Measurements from ENCODE around the gene MCUB.

Gene MCUB

GRCh38 chr4:109648266-109648996 is 88.4 kb downstream of the MCUB start:
- Histone ChIP-seq H3K4me1 (ENCODE audit: control insufficient read depth, insufficient read depth, low read length, poor library complexity, severe bottlenecking) (peaks cover 46% of the 10 kb centered on the region), H3K36me3 (ENCODE audit: control insufficient read depth, insufficient read depth, low read length) (peaks cover 6% of the 10 kb centered on the region), H3K9me3 (ENCODE audit: control insufficient read depth, low read length) (peaks cover 11% of the 10 kb centered on the region), H3K27me3 (replicated peaks; ENCODE audit: control insufficient read depth, insufficient read depth, low read length, poor library complexity, severe bottlenecking) (no peaks in the 10 kb centered on the region), H3K4me3 (ENCODE audit: insufficient read depth, low read depth, low read length, poor library complexity, severe bottlenecking) (peak overlapping the region; percentile 26), H3K27ac (ENCODE audit: insufficient read depth, low read length, poor library complexity, severe bottlenecking) (peak overlapping the region; percentile 58)
- DNase-seq, result no peak

- peak overlapping the region; percentile 58 for H3K27ac ChIP-seq (ENCODE audit: insufficient read depth, low read length, poor library complexity, severe bottlenecking)
- no peaks in the 10 kb centered on the region for H3K27me3 ChIP-seq (replicated peaks; ENCODE audit: control insufficient read depth, insufficient read depth, low read length, poor library complexity, severe bottlenecking)
- no peak overlapping the region for H3K4me3 ChIP-seq (ENCODE audit: insufficient read depth, low read depth, low read length, poor library complexity, severe bottlenecking)
- H3K9me3 ChIP-seq (ENCODE audit: control insufficient read depth, low read length), result peaks cover 11% of the 10 kb centered on the region
- peaks cover 46% of the 10 kb centered on the region for H3K4me1 ChIP-seq (ENCODE audit: control insufficient read depth, insufficient read depth, low read length, poor library complexity, severe bottlenecking)
- DNase-seq, result no peak
- peaks cover 6% of the 10 kb centered on the region for H3K36me3 ChIP-seq (ENCODE audit: control insufficient read depth, insufficient read depth, low read length)
These were observed 89.0 kb downstream of the MCUB start for GRCh38 chr4:109648997-109649575.

- Histone ChIP-seq H3K36me3 (ENCODE audit: control insufficient read depth, insufficient read depth, low read length) (peaks cover 6% of the 10 kb centered on the region), H3K9me3 (ENCODE audit: control insufficient read depth, low read length) (peaks cover 11% of the 10 kb centered on the region), H3K4me3 (ENCODE audit: insufficient read depth, low read depth, low read length, poor library complexity, severe bottlenecking) (no peak overlapping the region), H3K27ac (ENCODE audit: insufficient read depth, low read length, poor library complexity, severe bottlenecking) (peak overlapping the region; percentile 28), H3K4me1 (ENCODE audit: control insufficient read depth, insufficient read depth, low read length, poor library complexity, severe bottlenecking) (peaks cover 44% of the 10 kb centered on the region), H3K27me3 (replicated peaks; ENCODE audit: control insufficient read depth, insufficient read depth, low read length, poor library complexity, severe bottlenecking) (no peaks in the 10 kb centered on the region)
- no peak for DNase-seq
These were observed 89.8 kb downstream of the MCUB start for GRCh38 chr4:109649872-109650271.

DNA sequence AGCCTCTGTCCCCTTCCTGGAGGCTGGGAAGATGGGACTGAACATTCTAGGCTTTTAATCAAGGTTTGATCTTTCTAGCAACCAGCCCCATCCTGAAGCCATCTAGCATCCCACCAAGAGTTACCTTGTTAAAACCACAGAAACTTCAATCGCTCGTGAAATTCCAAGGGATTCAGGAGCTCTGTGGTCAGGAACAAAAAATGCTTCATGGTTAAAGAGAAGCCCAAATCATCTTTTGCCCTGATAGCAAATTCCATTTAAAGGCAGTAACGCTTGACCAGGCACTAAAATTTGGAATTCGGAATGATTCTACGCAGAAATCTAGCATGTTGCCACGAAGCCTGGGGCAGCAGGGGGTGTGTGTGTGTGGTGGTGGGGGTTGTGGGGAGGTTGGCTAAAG is 95.3 kb downstream of the MCUB start:
- H3K4me1 ChIP-seq (ENCODE audit: control insufficient read depth, insufficient read depth, low read length, poor library complexity, severe bottlenecking), result peaks cover 8% of the 10 kb centered on the region
- no peak overlapping the region for H3K27ac ChIP-seq (ENCODE audit: insufficient read depth, low read length, poor library complexity, severe bottlenecking)
- H3K27me3 ChIP-seq (replicated peaks; ENCODE audit: control insufficient read depth, insufficient read depth, low read length, poor library complexity, severe bottlenecking), result no peaks in the 10 kb centered on the region

GRCh38 chr4:109657854-109658418 is 97.9 kb downstream of the MCUB start:
- peaks cover 22% of the 10 kb centered on the region for H3K36me3 ChIP-seq (ENCODE audit: control insufficient read depth, insufficient read depth, low read length)
- no peak for DNase-seq
- H3K27me3 ChIP-seq (replicated peaks; ENCODE audit: control insufficient read depth, insufficient read depth, low read length, poor library complexity, severe bottlenecking), result no peaks in the 10 kb centered on the region
- no peak overlapping the region for H3K4me3 ChIP-seq (ENCODE audit: insufficient read depth, low read depth, low read length, poor library complexity, severe bottlenecking)
- H3K4me1 ChIP-seq (ENCODE audit: control insufficient read depth, insufficient read depth, low read length, poor library complexity, severe bottlenecking), result no peaks in the 10 kb centered on the region
- peaks cover 3% of the 10 kb centered on the region for H3K9me3 ChIP-seq (ENCODE audit: control insufficient read depth, low read length)
- no peak overlapping the region for H3K27ac ChIP-seq (ENCODE audit: insufficient read depth, low read length, poor library complexity, severe bottlenecking)

More for the DNA sequence above, 95.3 kb downstream of the MCUB start:
- DNase-seq, result no peak
- Histone ChIP-seq H3K4me3 (ENCODE audit: insufficient read depth, low read depth, low read length, poor library complexity, severe bottlenecking) (no peak overlapping the region), H3K36me3 (ENCODE audit: control insufficient read depth, insufficient read depth, low read length) (peaks cover 13% of the 10 kb centered on the region), H3K9me3 (ENCODE audit: control insufficient read depth, low read length) (peaks cover 11% of the 10 kb centered on the region)

GRCh38 chr4:109658871-109659410 is 98.9 kb downstream of the MCUB start:
- DNase-seq, result no peak
- Histone ChIP-seq H3K4me1 (ENCODE audit: control insufficient read depth, insufficient read depth, low read length, poor library complexity, severe bottlenecking) (no peaks in the 10 kb centered on the region), H3K36me3 (ENCODE audit: control insufficient read depth, insufficient read depth, low read length) (peaks cover 25% of the 10 kb centered on the region), H3K4me3 (ENCODE audit: insufficient read depth, low read depth, low read length, poor library complexity, severe bottlenecking) (no peak overlapping the region), H3K9me3 (ENCODE audit: control insufficient read depth, low read length) (no peaks in the 10 kb centered on the region), H3K27me3 (replicated peaks; ENCODE audit: control insufficient read depth, insufficient read depth, low read length, poor library complexity, severe bottlenecking) (no peaks in the 10 kb centered on the region), H3K27ac (ENCODE audit: insufficient read depth, low read length, poor library complexity, severe bottlenecking) (no peak overlapping the region)

GRCh38 chr4:109662116-109662515 is 102.1 kb downstream of the MCUB start:
- Histone ChIP-seq H3K4me1 (ENCODE audit: control insufficient read depth, insufficient read depth, low read length, poor library complexity, severe bottlenecking) (no peaks in the 10 kb centered on the region), H3K27ac (ENCODE audit: insufficient read depth, low read length, poor library complexity, severe bottlenecking) (no peak overlapping the region), H3K9me3 (ENCODE audit: control insufficient read depth, low read length) (no peaks in the 10 kb centered on the region), H3K4me3 (ENCODE audit: insufficient read depth, low read depth, low read length, poor library complexity, severe bottlenecking) (no peak overlapping the region), H3K27me3 (replicated peaks; ENCODE audit: control insufficient read depth, insufficient read depth, low read length, poor library complexity, severe bottlenecking) (no peaks in the 10 kb centered on the region), H3K36me3 (ENCODE audit: control insufficient read depth, insufficient read depth, low read length) (peaks cover 34% of the 10 kb centered on the region)
- no peak for DNase-seq

DNA sequence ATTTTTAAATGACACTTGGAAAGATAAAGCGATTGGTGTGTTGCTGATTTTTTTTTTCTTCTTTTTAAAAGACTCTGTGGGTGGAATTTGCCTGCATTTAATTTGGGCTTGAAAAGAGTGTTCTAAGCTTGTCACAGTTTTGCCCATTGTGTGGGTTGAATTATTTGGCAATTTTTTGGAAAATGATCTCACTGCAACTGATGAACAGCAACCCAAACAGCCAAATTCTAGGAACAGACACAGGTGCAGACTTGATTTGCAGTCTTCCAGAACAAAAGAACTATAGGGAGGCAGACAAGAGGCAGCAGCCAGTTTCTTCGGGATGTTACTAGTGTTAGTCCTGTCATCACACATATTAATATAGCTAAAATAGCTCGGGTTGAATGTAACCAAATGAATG is 102.7 kb downstream of the MCUB start:
- Histone ChIP-seq H3K27ac (ENCODE audit: insufficient read depth, low read length, poor library complexity, severe bottlenecking) (no peak overlapping the region), H3K36me3 (ENCODE audit: control insufficient read depth, insufficient read depth, low read length) (peaks cover 34% of the 10 kb centered on the region), H3K4me1 (ENCODE audit: control insufficient read depth, insufficient read depth, low read length, poor library complexity, severe bottlenecking) (no peaks in the 10 kb centered on the region), H3K4me3 (ENCODE audit: insufficient read depth, low read depth, low read length, poor library complexity, severe bottlenecking) (no peak overlapping the region), H3K27me3 (replicated peaks; ENCODE audit: control insufficient read depth, insufficient read depth, low read length, poor library complexity, severe bottlenecking) (no peaks in the 10 kb centered on the region), H3K9me3 (ENCODE audit: control insufficient read depth, low read length) (no peaks in the 10 kb centered on the region)
- DNase-seq, result no peak

- no peak overlapping the region for H3K27ac ChIP-seq (ENCODE audit: insufficient read depth, low read length, poor library complexity, severe bottlenecking)
- no peaks in the 10 kb centered on the region for H3K4me1 ChIP-seq (ENCODE audit: control insufficient read depth, insufficient read depth, low read length, poor library complexity, severe bottlenecking)
- no peak overlapping the region for H3K4me3 ChIP-seq (ENCODE audit: insufficient read depth, low read depth, low read length, poor library complexity, severe bottlenecking)
- H3K9me3 ChIP-seq (ENCODE audit: control insufficient read depth, low read length), result no peaks in the 10 kb centered on the region
- peaks cover 26% of the 10 kb centered on the region for H3K36me3 ChIP-seq (ENCODE audit: control insufficient read depth, insufficient read depth, low read length)
- no peaks in the 10 kb centered on the region for H3K27me3 ChIP-seq (replicated peaks; ENCODE audit: control insufficient read depth, insufficient read depth, low read length, poor library complexity, severe bottlenecking)
- no peak for DNase-seq
These were observed 105.9 kb downstream of the MCUB start for GRCh38 chr4:109665783-109666485.

All from effector memory CD4-positive, alpha-beta T cell (primary cell).